ENCODE results near the gene FYCO1. TPM values are rescaled to one million over a fixed set of nuclear protein-coding genes. Genes with fewer than 3 reads are reported as not detected.

Gene FYCO1
- total RNA-seq, 6 donors from 2014 or later, result 37.5 to 84.9 (median 45.3) TPM

GRCh38 chr3:45907769-45908705 lies 87.6 kb downstream of the FYCO1 start:
- 65 to 68% methylated on average over 12 to 13 of the region's 13 CpGs for WGBS, 2 donors
- Histone ChIP-seq H3K36me3 (no peaks in the 10 kb centered on the region), H3K4me3 (no peak overlapping the region), H3K27ac (no peak overlapping the region), H3K27me3 (no peaks in the 10 kb centered on the region), H3K4me1 (no peaks in the 10 kb centered on the region), H3K9me3 (no peaks in the 10 kb centered on the region)
- peak in 1 of 2 donors; percentile 62 for ATAC-seq (ENCODE audit: low FRiP score in 2 of 2)
- no peak for DNase-seq
- TF ChIP-seq POLR2AphosphoS5 (IDR thresholded peaks at IDR 0.05) (no peak), POLR2A (IDR thresholded peaks at IDR 0.05) (no peak), EP300 (IDR thresholded peaks at IDR 0.05) (no peak), CTCF (IDR thresholded peaks at IDR 0.05) (no peak)

- Histone ChIP-seq H3K4me3 (no peak overlapping the region), H3K4me1 (no peaks in the 10 kb centered on the region), H3K9me3 (no peaks in the 10 kb centered on the region), H3K36me3 (no peaks in the 10 kb centered on the region), H3K27me3 (no peaks in the 10 kb centered on the region), H3K27ac (no peak overlapping the region)
- ATAC-seq (ENCODE audit: low FRiP score in 2 of 2) (peak; percentile 38 to 68), DNase-seq (no peak)
- no peak for TF ChIP-seq POLR2A (IDR thresholded peaks at IDR 0.05)
- TF ChIP-seq EP300 (IDR thresholded peaks at IDR 0.05), result no peak
- TF ChIP-seq CTCF (IDR thresholded peaks at IDR 0.05), result no peak
- TF ChIP-seq POLR2AphosphoS5 (IDR thresholded peaks at IDR 0.05), result no peak
- 75 to 92% methylated on average over 8 to 9 of the region's 9 CpGs for WGBS, 2 donors
Measured at GRCh38 chr3:45906681-45907407, 88.8 kb downstream of the FYCO1 start.

GRCh38 chr3:45905755-45906154 lies 89.9 kb downstream of the FYCO1 start:
- DNase-seq, result no peak
- 78 to 93% methylated on average over 2 to 3 of the region's 3 CpGs for WGBS, 2 donors

GRCh38 chr3:45904931-45905330 lies 90.7 kb downstream of the FYCO1 start:
- Histone ChIP-seq H3K4me3 (no peak overlapping the region), H3K27me3 (no peaks in the 10 kb centered on the region), H3K9me3 (no peaks in the 10 kb centered on the region), H3K4me1 (no peaks in the 10 kb centered on the region), H3K36me3 (no peaks in the 10 kb centered on the region), H3K27ac (no peak overlapping the region)
- TF ChIP-seq EP300 (IDR thresholded peaks at IDR 0.05), result no peak
- TF ChIP-seq POLR2A (IDR thresholded peaks at IDR 0.05), result no peak
- no peak for TF ChIP-seq POLR2AphosphoS5 (IDR thresholded peaks at IDR 0.05)
- no peak for TF ChIP-seq CTCF (IDR thresholded peaks at IDR 0.05)
- WGBS, 2 donors, result 75 to 82% methylated on average over 3 of the region's 3 CpGs
- DNase-seq, result no peak
- ATAC-seq (ENCODE audit: low FRiP score in 2 of 2), result no peak

More at GRCh38 chr3:45905755-45906154, 89.9 kb downstream of the FYCO1 start:
- TF ChIP-seq POLR2A (IDR thresholded peaks at IDR 0.05), result no peak
- TF ChIP-seq EP300 (IDR thresholded peaks at IDR 0.05), result no peak
- no peak for TF ChIP-seq POLR2AphosphoS5 (IDR thresholded peaks at IDR 0.05)
- TF ChIP-seq CTCF (IDR thresholded peaks at IDR 0.05), result no peak
- Histone ChIP-seq H3K27me3 (no peaks in the 10 kb centered on the region), H3K36me3 (no peaks in the 10 kb centered on the region), H3K27ac (no peak overlapping the region), H3K4me3 (no peak overlapping the region), H3K9me3 (no peaks in the 10 kb centered on the region), H3K4me1 (no peaks in the 10 kb centered on the region)
- no peak for ATAC-seq (ENCODE audit: low FRiP score in 2 of 2)
